PC-3 (cell line): ENCODE data around the gene RPL39. TPM values are rescaled to one million over a fixed set of nuclear protein-coding genes. Genes with fewer than 3 reads are reported as not detected.

Experiments
- ATAC-seq: fragments of 200-7000 bp; cut with Tn5 transposase; 2 replicates; pipeline ENCODE4 v1.9.1; 2020; ENCODE audit warnings: mild to moderate bottlenecking, moderate library complexity
- BruUV-seq: library from RNA; stranded (reverse); fragments of 400-500 nt; replicated peaks from 2 replicates; lab custom pipeline; 2021; lab: Mats Ljungman, UMichigan
- CTCF ChIA-PET: fragments of 300-600 bp; sonication (Branson Sonifier 250); formaldehyde crosslinking; loops from one replicate; lab custom pipeline; 2022; ENCODE audit warnings: antibody characterized with exemption; lab: Charles Lee
- POLR2A ChIA-PET: fragments of 300-600 bp; sonication (Branson Sonifier 250); formaldehyde crosslinking; loops from one replicate; lab custom pipeline; 2022; ENCODE audit warnings: antibody characterized with exemption; ENCODE audit not compliant: unreplicated experiment; lab: Charles Lee
- DNase-seq: peaks from one replicate; pipeline ENCODE4 v3.0.0-alpha.2; 2015
- H2AFZ ChIP-seq: fragments of 300-600 bp; sonication (generic); 2 replicates; pipeline ENCODE4 v1.6.0; 2016; ENCODE audit warnings: antibody characterized with exemption, low read length
- H3F3A ChIP-seq: fragments of 300-600 bp; sonication (generic); one replicate; pipeline ENCODE4 v1.6.0; 2017; ENCODE audit warnings: antibody characterized with exemption, low read length, control low read depth, mild to moderate bottlenecking; ENCODE audit not compliant: unreplicated experiment
- H3K27ac ChIP-seq: fragments of 300-600 bp; sonication (generic); 2 replicates; pipeline ENCODE4 v1.5.1; 2016; ENCODE audit warnings: mild to moderate bottlenecking, low read length
- H3K27me3 ChIP-seq: fragments of 300-600 bp; sonication (generic); 2 replicates; pipeline ENCODE4 v1.6.1; 2016; ENCODE audit warnings: low read length, mixed read lengths
- H3K36me3 ChIP-seq: fragments of 300-600 bp; sonication (generic); 2 replicates; pipeline ENCODE4 v1.6.1; 2016; ENCODE audit warnings: low read depth, mixed run types, low read length, mixed read lengths
- H3K4me1 ChIP-seq: fragments of 300-600 bp; sonication (generic); 2 replicates; pipeline ENCODE4 v1.5.1; 2016; ENCODE audit warnings: low read length; ENCODE audit not compliant: insufficient read depth
- H3K4me2 ChIP-seq: fragments of 300-600 bp; sonication (generic); 2 replicates; pipeline ENCODE4 v1.6.0; 2016; ENCODE audit warnings: low read length
- H3K4me3 ChIP-seq: fragments of 300-600 bp; sonication (generic); 2 replicates; pipeline ENCODE4 v1.5.1; 2016; ENCODE audit warnings: mild to moderate bottlenecking, low read length, mixed read lengths
- H3K79me2 ChIP-seq: fragments of 300-600 bp; sonication (generic); 2 replicates; pipeline ENCODE4 v1.6.1; 2017; ENCODE audit warnings: low read length, mixed read lengths
- H3K9ac ChIP-seq: fragments of 300-600 bp; sonication (generic); 2 replicates; pipeline ENCODE4 v1.6.0; 2016; ENCODE audit warnings: mild to moderate bottlenecking, low read length
- H3K9me2 ChIP-seq: fragments of 300-600 bp; sonication (generic); replicated peaks from 2 replicates; pipeline ENCODE4 v1.6.1; 2016; ENCODE audit warnings: mixed run types, low read length, mixed read lengths
- H3K9me3 ChIP-seq: fragments of 300-600 bp; sonication (generic); 2 replicates; pipeline ENCODE4 v1.6.1; 2016; ENCODE audit warnings: low read length, mixed read lengths
- H4K20me1 ChIP-seq: fragments of 300-600 bp; sonication (generic); 2 replicates; pipeline ENCODE4 v1.6.1; 2016; ENCODE audit warnings: low read length, mixed read lengths
- EZH2 ChIP-seq: fragments of 300-600 bp; sonication (generic); IDR thresholded peaks from one replicate; pipeline ENCODE4 v1.6.1; 2017; ENCODE audit warnings: antibody characterized with exemption, mild to moderate bottlenecking, low read length; ENCODE audit not compliant: unreplicated experiment
- EZH2phosphoT487 ChIP-seq: fragments of 300-600 bp; sonication (generic); IDR thresholded peaks from 2 replicates; pipeline ENCODE4 v1.6.1; 2018; ENCODE audit warnings: mild to moderate bottlenecking, antibody characterized with exemption, low read length, borderline replicate concordance
- intact Hi-C: fragments of 100-400 bp; cut with micrococcal nuclease; formaldehyde crosslinking; loops from 2 replicates; pipeline ENCODE4 v1.9.0; 2023
- total RNA-seq: library from RNA; depleted of rRNA; stranded (reverse); fragments of >200 nt; gene quantifications from 2 replicates; pipeline ENCODE4 v1.2.3, GENCODE V29; 2014; rRNA removed
- TF ChIP-seq, protein P1 (sequence below): fragments of 300-600 bp; sonication (generic); conservative IDR thresholded peaks from 2 replicates; pipeline ENCODE4 v1.5.1; 2017; ENCODE audit warnings: antibody characterized with exemption, low read depth, mild to moderate bottlenecking, low read length

Gene RPL39
- total RNA-seq, 1 experiment from 2014 or later: 1,578 TPM

DNA sequence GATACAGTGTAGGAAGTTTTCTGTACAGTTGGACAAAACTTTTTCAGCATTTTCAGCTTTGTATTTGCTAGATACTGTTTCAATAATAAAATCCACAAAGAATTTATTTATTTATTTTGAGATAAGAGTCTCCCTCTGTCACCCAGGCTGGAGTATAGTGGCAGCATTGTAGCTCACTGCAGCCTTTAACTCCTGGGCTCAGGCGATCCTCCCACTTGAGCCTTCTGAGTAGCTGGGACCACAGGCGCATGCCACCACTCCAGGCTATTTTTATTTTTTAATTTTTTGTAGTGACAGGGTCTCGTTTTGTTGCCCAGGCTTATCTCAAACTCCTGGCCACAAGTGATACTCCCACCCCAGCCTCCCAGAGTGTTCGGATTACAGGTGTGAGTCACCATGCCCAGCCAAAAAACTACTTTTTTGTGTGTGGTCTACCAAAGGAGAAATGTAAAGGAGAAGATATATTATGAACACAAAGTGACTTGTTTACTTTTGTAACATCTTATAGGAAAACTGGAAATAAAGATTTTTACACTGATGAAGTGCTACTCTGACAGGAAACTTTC is 46.1 kb downstream of the RPL39 start:
- ChIA-PET CTCF (no interaction called here), POLR2A (no interaction called here)
- H3K79me2 ChIP-seq: no peaks in the 10 kb centered on the region
- no peaks in the 10 kb centered on the region for H3F3A ChIP-seq
- BruUV-seq: no TSS peak
- H3K36me3 ChIP-seq: no peaks in the 10 kb centered on the region
- no peak overlapping the region for H3K4me2 ChIP-seq
- H4K20me1 ChIP-seq: no peaks in the 10 kb centered on the region
- no peak for ATAC-seq
- H3K4me1 ChIP-seq: no peaks in the 10 kb centered on the region
- intact Hi-C loops: no loop called here
- TF ChIP-seq, protein P1, sequence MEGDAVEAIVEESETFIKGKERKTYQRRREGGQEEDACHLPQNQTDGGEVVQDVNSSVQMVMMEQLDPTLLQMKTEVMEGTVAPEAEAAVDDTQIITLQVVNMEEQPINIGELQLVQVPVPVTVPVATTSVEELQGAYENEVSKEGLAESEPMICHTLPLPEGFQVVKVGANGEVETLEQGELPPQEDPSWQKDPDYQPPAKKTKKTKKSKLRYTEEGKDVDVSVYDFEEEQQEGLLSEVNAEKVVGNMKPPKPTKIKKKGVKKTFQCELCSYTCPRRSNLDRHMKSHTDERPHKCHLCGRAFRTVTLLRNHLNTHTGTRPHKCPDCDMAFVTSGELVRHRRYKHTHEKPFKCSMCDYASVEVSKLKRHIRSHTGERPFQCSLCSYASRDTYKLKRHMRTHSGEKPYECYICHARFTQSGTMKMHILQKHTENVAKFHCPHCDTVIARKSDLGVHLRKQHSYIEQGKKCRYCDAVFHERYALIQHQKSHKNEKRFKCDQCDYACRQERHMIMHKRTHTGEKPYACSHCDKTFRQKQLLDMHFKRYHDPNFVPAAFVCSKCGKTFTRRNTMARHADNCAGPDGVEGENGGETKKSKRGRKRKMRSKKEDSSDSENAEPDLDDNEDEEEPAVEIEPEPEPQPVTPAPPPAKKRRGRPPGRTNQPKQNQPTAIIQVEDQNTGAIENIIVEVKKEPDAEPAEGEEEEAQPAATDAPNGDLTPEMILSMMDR: no peak
- TF ChIP-seq EZH2 (no peak), EZH2phosphoT487 (no peak)
- H3K9me3 ChIP-seq: no peaks in the 10 kb centered on the region
- no peak overlapping the region for H2AFZ ChIP-seq
- H3K9ac ChIP-seq: no peak overlapping the region
- no peaks in the 10 kb centered on the region for H3K27me3 ChIP-seq
- no peak overlapping the region for H3K27ac ChIP-seq
- no peaks in the 10 kb centered on the region for H3K9me2 ChIP-seq
- peak; percentile 21 for DNase-seq
- H3K4me3 ChIP-seq: no peak overlapping the region

DNA sequence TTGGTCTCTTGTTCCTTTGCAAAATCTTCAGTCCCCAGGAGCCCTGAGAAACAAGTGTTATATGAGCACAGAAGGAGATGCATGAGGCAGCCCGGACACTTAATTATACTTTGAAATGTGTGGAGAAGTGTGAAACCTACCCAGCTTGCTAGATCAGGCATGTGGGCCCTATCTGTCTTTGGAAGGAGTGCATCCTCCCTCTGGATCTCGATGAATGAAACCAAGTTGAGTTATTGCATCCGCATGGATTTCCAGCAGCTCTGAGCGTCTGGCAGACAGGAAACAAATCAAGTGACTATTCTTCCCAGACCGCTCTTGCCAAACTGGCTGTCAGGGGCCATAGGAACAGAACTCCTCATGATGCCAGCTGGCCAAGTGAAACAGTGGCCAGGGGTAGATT is 52.7 kb downstream of the RPL39 start:
- Histone ChIP-seq H3K36me3 (no peaks in the 10 kb centered on the region), H3K9me3 (no peaks in the 10 kb centered on the region), H3K27me3 (no peaks in the 10 kb centered on the region), H3K4me3 (no peak overlapping the region), H3K9me2 (no peaks in the 10 kb centered on the region), H4K20me1 (no peaks in the 10 kb centered on the region), H3F3A (no peaks in the 10 kb centered on the region), H3K4me1 (no peaks in the 10 kb centered on the region), H2AFZ (no peak overlapping the region), H3K79me2 (no peaks in the 10 kb centered on the region), H3K27ac (no peak overlapping the region), H3K4me2 (no peak overlapping the region), H3K9ac (no peak overlapping the region)
- no peak for DNase-seq
- intact Hi-C loops: no loop called here
- ChIA-PET CTCF (no interaction called here), POLR2A (no interaction called here)
- TF ChIP-seq EZH2phosphoT487: no peak
- TF ChIP-seq, protein P1: no peak
- no peak for TF ChIP-seq EZH2
- no peak for ATAC-seq
- no TSS peak for BruUV-seq

Other genes starting within 250 kb of the RPL39 start
- gene STEEP1, start 226.2 kb downstream of the RPL39 start, total RNA-seq: 84.3 and 104 TPM in 2 replicates
- 36.7 and 46.6 TPM in 2 replicates for gene UBE2A, start 217.1 kb downstream of the RPL39 start, total RNA-seq
- gene NKRF, start 185.2 kb downstream of the RPL39 start, total RNA-seq: 9.1 and 11.4 TPM in 2 replicates
- 28.9 and 39.1 TPM in 2 replicates for gene SEPTIN6, start 98.5 kb downstream of the RPL39 start, total RNA-seq
- 2.3 and 2.5 TPM in 2 replicates for gene SOWAHD, start 33.0 kb downstream of the RPL39 start, total RNA-seq
- 4.7 and 8.1 TPM in 2 replicates for gene UPF3B, start 61.3 kb upstream of the RPL39 start, total RNA-seq
- gene RNF113A, start 80.1 kb upstream of the RPL39 start, total RNA-seq: 13.8 and 18.6 TPM in 2 replicates
- 122 and 167 TPM in 2 replicates for gene NDUFA1, start 80.2 kb upstream of the RPL39 start, total RNA-seq
- not detected in 2 replicates for gene AKAP14, start 104.3 kb upstream of the RPL39 start, total RNA-seq
- 5.2 and 5.6 TPM in 2 replicates for gene NKAP, start 152.1 kb upstream of the RPL39 start, total RNA-seq